Caco-2 (cell line): ENCODE data around the gene LARP4B. TPM values are rescaled to one million over a fixed set of nuclear protein-coding genes. Genes with fewer than 3 reads are reported as not detected.

Experiments used
- BruUV-seq: library from RNA; stranded (reverse); fragments of 400-500 nt; replicated peaks from 2 replicates; lab custom pipeline; 2021; lab: Mats Ljungman, UMichigan
- CTCF ChIA-PET: fragments of 300-600 bp; sonication (Branson Sonifier 250); formaldehyde crosslinking; loops from one replicate; lab custom pipeline; 2022; ENCODE audit warnings: antibody characterized with exemption; lab: Charles Lee
- POLR2A ChIA-PET: fragments of 300-600 bp; sonication (Branson Sonifier 250); formaldehyde crosslinking; loops from one replicate; lab custom pipeline; 2022; ENCODE audit warnings: antibody characterized with exemption; lab: Charles Lee
- DNase-seq, 2 experiments: peaks; one replicate each; pipeline versions ENCODE4 v3.0.0 to v3.0.0-alpha.2; 2020 to 2022
- H3K27me3 ChIP-seq: replicated peaks from 2 replicates; pipeline ENCODE4 v1.6.0; 2011; ENCODE audit warnings: low read length; ENCODE audit not compliant: control insufficient read depth, insufficient read depth
- H3K36me3 ChIP-seq: 2 replicates; pipeline ENCODE4 v1.5.1; 2011; ENCODE audit warnings: low read length; ENCODE audit not compliant: control insufficient read depth, insufficient read depth
- H3K4me1 ChIP-seq: fragments of 250-450 bp; sonication (Bioruptor Pico); 2 replicates; pipeline ENCODE4 v1.5.1; 2020; ENCODE audit warnings: mild to moderate bottlenecking
- H3K4me3 ChIP-seq: 2 replicates; pipeline ENCODE4 v1.5.1; 2011; ENCODE audit warnings: low read depth, mild to moderate bottlenecking, control low read depth, low read length
- H3K9me3 ChIP-seq: fragments of 250-450 bp; sonication (Bioruptor Pico); 2 replicates; pipeline ENCODE4 v1.5.1; 2020; ENCODE audit warnings: mild to moderate bottlenecking, moderate library complexity
- H3K27ac Mint-ChIP-seq: one replicate; pipeline ENCODE4 v1.8.0; 2022; ENCODE audit warnings: mixed read lengths; ENCODE audit not compliant: unreplicated experiment
- H3K27me3 Mint-ChIP-seq: one replicate; pipeline ENCODE4 v1.8.0; 2022; ENCODE audit warnings: mixed read lengths; ENCODE audit not compliant: insufficient read depth, unreplicated experiment
- H3K36me3 Mint-ChIP-seq: one replicate; pipeline ENCODE4 v1.8.0; 2022; ENCODE audit warnings: mild to moderate bottlenecking, mixed read lengths; ENCODE audit not compliant: insufficient read depth, unreplicated experiment
- H3K4me1 Mint-ChIP-seq: one replicate; pipeline ENCODE4 v1.8.0; 2022; ENCODE audit warnings: low read depth, mixed read lengths; ENCODE audit not compliant: unreplicated experiment
- H3K4me3 Mint-ChIP-seq: one replicate; pipeline ENCODE4 v1.8.0; 2022; ENCODE audit warnings: mild to moderate bottlenecking, moderate library complexity, mixed read lengths; ENCODE audit not compliant: unreplicated experiment
- H3K9me3 Mint-ChIP-seq: one replicate; pipeline ENCODE4 v1.8.0; 2022; ENCODE audit warnings: mixed read lengths; ENCODE audit not compliant: unreplicated experiment
- CTCF ChIP-seq, 2 experiments: fragments of 200-600 bp in 1 of 2; IDR thresholded peaks; 1 replicate in 1 of 2; 2 replicates in 1 of 2; pipeline versions ENCODE4 v1.5.1 to v1.8.0; 2011 to 2022; ENCODE audit warnings: antibody characterized with exemption in 1 of 2, control low read depth in 1 of 2, inconsistent platforms in 1 of 2, low read depth in 1 of 2, low read length in 1 of 2, mild to moderate bottlenecking in 1 of 2, moderate library complexity in 1 of 2; ENCODE audit not compliant: insufficient read depth in 1 of 2, severe bottlenecking in 1 of 2, unreplicated experiment in 1 of 2
- intact Hi-C: fragments of 100-400 bp; cut with micrococcal nuclease; formaldehyde crosslinking; loops from one replicate; pipeline ENCODE4 v1.10.0; 2022; ENCODE audit not compliant: unreplicated experiment
- total RNA-seq: library from RNA; stranded (reverse); gene quantifications from 2 replicates; pipeline ENCODE4 v1.2.3, GENCODE V29; 2022

LARP4B gene
- total RNA-seq, 1 experiment from 2014 or later = 235 TPM

GRCh38 chr10:932589-932988 is 1.1 kb upstream of the LARP4B start:
- no peaks in the 10 kb centered on the region for H3K9me3 Mint-ChIP-seq
- H3K4me3 Mint-ChIP-seq = peak overlapping the region; percentile 68
- H3K27ac Mint-ChIP-seq = peak overlapping the region; percentile 88
- no peaks in the 10 kb centered on the region for H3K27me3 ChIP-seq
- TF ChIP-seq CTCF (IDR thresholded peaks at IDR 0.05; ENCODE audit: insufficient read depth in 1 of 2, low read depth in 1 of 2, low read length in 1 of 2, severe bottlenecking in 1 of 2, unreplicated experiment in 1 of 2) = no peak
- no peaks in the 10 kb centered on the region for H3K27me3 Mint-ChIP-seq
- POLR2A ChIA-PET = interaction anchor here (0.6 to 4.1 kb wide), 5 partner anchors 38 to 430 kb away, joined by 3 to 56 read pairs (median 13); partner anchors contain the start of gene GTPBP4
- H3K4me1 Mint-ChIP-seq = peaks cover 22% of the 10 kb centered on the region
- no peaks in the 10 kb centered on the region for H3K36me3 ChIP-seq
- no peak for DNase-seq
- BruUV-seq = no TSS peak
- H3K36me3 Mint-ChIP-seq = peaks cover 39% of the 10 kb centered on the region
- CTCF ChIA-PET = no interaction called here
- intact Hi-C loops = no loop called here
- H3K4me3 ChIP-seq = no peak overlapping the region
- H3K4me1 ChIP-seq = peaks cover 29% of the 10 kb centered on the region
- H3K9me3 ChIP-seq = no peaks in the 10 kb centered on the region

GRCh38 chr10:930625-931325 is 730 bp downstream of the LARP4B start:
- POLR2A ChIA-PET = interaction anchor here (0.6 to 4.1 kb wide), 16 partner anchors 8 to 125 kb away, joined by 3 to 56 read pairs (median 3); partner anchors contain the start of genes GTPBP4, IDI1 and WDR37
- no peaks in the 10 kb centered on the region for H3K9me3 ChIP-seq
- peak; percentile 82 to 88 for DNase-seq
- H3K27me3 ChIP-seq = no peaks in the 10 kb centered on the region
- TF ChIP-seq CTCF (IDR thresholded peaks at IDR 0.05; ENCODE audit: insufficient read depth in 1 of 2, low read depth in 1 of 2, low read length in 1 of 2, severe bottlenecking in 1 of 2, unreplicated experiment in 1 of 2) = no peak
- Mint-ChIP-seq H3K4me3 (peak overlapping the region; percentile 93), H3K36me3 (peaks cover 56% of the 10 kb centered on the region), H3K27me3 (no peaks in the 10 kb centered on the region), H3K27ac (peak overlapping the region; percentile 89), H3K9me3 (no peaks in the 10 kb centered on the region), H3K4me1 (peaks cover 37% of the 10 kb centered on the region)
- peak overlapping the region; percentile 94 for H3K4me3 ChIP-seq
- BruUV-seq = no TSS peak
- H3K4me1 ChIP-seq = peaks cover 41% of the 10 kb centered on the region
- intact Hi-C loops = loop anchor here (1.0 kb wide), 5 partner anchors 40 to 119 kb away; partner anchors contain the start of genes GTPBP4 and IDI1
- CTCF ChIA-PET = interaction anchor here (0.8 to 1.2 kb wide), 2 partner anchors 40 kb away, joined by 3 to 6 read pairs; no protein-coding TSS in a partner anchor
- no peaks in the 10 kb centered on the region for H3K36me3 ChIP-seq

- ChIA-PET POLR2A (interaction anchor here (0.6 to 4.1 kb wide), 3 partner anchors 41 to 66 kb away, joined by 3 to 56 read pairs (median 3); partner anchors contain the start of gene GTPBP4), CTCF (interaction anchor here (0.8 kb wide), 1 partner anchor 40 kb away, joined by 3 read pairs; no protein-coding TSS in a partner anchor)
- Histone ChIP-seq H3K4me3 (peak overlapping the region; percentile 94), H3K4me1 (peaks cover 39% of the 10 kb centered on the region), H3K9me3 (no peaks in the 10 kb centered on the region), H3K27me3 (no peaks in the 10 kb centered on the region), H3K36me3 (no peaks in the 10 kb centered on the region)
- TSS peak; percentile 42 for BruUV-seq
- H3K27me3 Mint-ChIP-seq = no peaks in the 10 kb centered on the region
- peak overlapping the region; percentile 93 for H3K4me3 Mint-ChIP-seq
- H3K27ac Mint-ChIP-seq = peak overlapping the region; percentile 89
- peaks cover 37% of the 10 kb centered on the region for H3K4me1 Mint-ChIP-seq
- no peak for TF ChIP-seq CTCF (IDR thresholded peaks at IDR 0.05; ENCODE audit: insufficient read depth in 1 of 2, low read depth in 1 of 2, low read length in 1 of 2, severe bottlenecking in 1 of 2, unreplicated experiment in 1 of 2)
- intact Hi-C loops = loop anchor here (1.0 kb wide), 1 partner anchor 119 kb away; the partner anchor contains the start of gene IDI1
- peaks cover 56% of the 10 kb centered on the region for H3K36me3 Mint-ChIP-seq
- no peak for DNase-seq
- no peaks in the 10 kb centered on the region for H3K9me3 Mint-ChIP-seq
Measured at GRCh38 chr10:929960-930624, 1.4 kb downstream of the LARP4B start.
